ENCODE results near the gene SYN1. TPM values are rescaled to one million over a fixed set of nuclear protein-coding genes. Genes with fewer than 3 reads are reported as not detected.

The SYN1 gene
- total and polyA plus RNA-seq, 12 donors, result 7.0 to 16.3 (median 12.9) TPM

GRCh38 chrX:47597222-47597621 lies 22.4 kb downstream of the SYN1 start:
- Histone ChIP-seq H3K36me3 (no peaks in the 10 kb centered on the region), H3K4me1 (no peaks in the 10 kb centered on the region), H3K9me3 (peaks cover 0 to 44% (median 6%) of the 10 kb centered on the region in 11 donors), H3K27me3 (peaks cover 0 to 4% (median 0%) of the 10 kb centered on the region in 7 donors), H3K27ac (no peak overlapping the region), H3K4me3 (no peak overlapping the region)
- TF ChIP-seq, protein P1, sequence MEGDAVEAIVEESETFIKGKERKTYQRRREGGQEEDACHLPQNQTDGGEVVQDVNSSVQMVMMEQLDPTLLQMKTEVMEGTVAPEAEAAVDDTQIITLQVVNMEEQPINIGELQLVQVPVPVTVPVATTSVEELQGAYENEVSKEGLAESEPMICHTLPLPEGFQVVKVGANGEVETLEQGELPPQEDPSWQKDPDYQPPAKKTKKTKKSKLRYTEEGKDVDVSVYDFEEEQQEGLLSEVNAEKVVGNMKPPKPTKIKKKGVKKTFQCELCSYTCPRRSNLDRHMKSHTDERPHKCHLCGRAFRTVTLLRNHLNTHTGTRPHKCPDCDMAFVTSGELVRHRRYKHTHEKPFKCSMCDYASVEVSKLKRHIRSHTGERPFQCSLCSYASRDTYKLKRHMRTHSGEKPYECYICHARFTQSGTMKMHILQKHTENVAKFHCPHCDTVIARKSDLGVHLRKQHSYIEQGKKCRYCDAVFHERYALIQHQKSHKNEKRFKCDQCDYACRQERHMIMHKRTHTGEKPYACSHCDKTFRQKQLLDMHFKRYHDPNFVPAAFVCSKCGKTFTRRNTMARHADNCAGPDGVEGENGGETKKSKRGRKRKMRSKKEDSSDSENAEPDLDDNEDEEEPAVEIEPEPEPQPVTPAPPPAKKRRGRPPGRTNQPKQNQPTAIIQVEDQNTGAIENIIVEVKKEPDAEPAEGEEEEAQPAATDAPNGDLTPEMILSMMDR (IDR thresholded peaks at IDR 0.05), result no peak
- ATAC-seq, result no peak
- DNase-seq, result no peak
- 90 to 100% methylated on average over 3 of the region's 3 CpGs for WGBS, 2 donors
- intact Hi-C loops (cut with DNase I), result no loop called here

- TF ChIP-seq, protein P1 (IDR thresholded peaks at IDR 0.05), result no peak
- Histone ChIP-seq H3K4me3 (no peak overlapping the region), H3K9me3 (peaks cover 0 to 40% (median 6%) of the 10 kb centered on the region in 11 donors), H3K27ac (peak overlapping the region in 3 of 10 donors; percentile 19 to 46 (median 21)), H3K36me3 (no peaks in the 10 kb centered on the region), H3K4me1 (no peaks in the 10 kb centered on the region), H3K27me3 (peaks cover 0 to 4% (median 0%) of the 10 kb centered on the region in 7 donors)
- 70 to 71% methylated on average over 2 of the region's 2 CpGs for WGBS, 2 donors
- intact Hi-C loops (cut with DNase I), result no loop called here
- ATAC-seq (no peak), DNase-seq (no peak)
These were observed 23.4 kb downstream of the SYN1 start for GRCh38 chrX:47596256-47596655.

- TF ChIP-seq, protein P1 (IDR thresholded peaks at IDR 0.05), result no peak
- no peaks in the 10 kb centered on the region for H3K36me3 ChIP-seq
- no peak overlapping the region for H3K4me3 ChIP-seq
- H3K9me3 ChIP-seq, result peaks cover 0 to 39% (median 6%) of the 10 kb centered on the region in 11 donors
- WGBS, 2 donors, result 13 to 33% methylated on average over 1 of the region's 1 CpG
- intact Hi-C loops (cut with DNase I), result no loop called here
- ATAC-seq, result peak in 6 of 8 donors; percentile 35 to 79 (median 56)
- H3K27ac ChIP-seq, result peak overlapping the region in 3 of 10 donors; percentile 19 to 46 (median 21)
- no peak for DNase-seq
- peaks cover 0 to 4% (median 0%) of the 10 kb centered on the region in 7 donors for H3K27me3 ChIP-seq
- no peaks in the 10 kb centered on the region for H3K4me1 ChIP-seq
These were observed 23.9 kb downstream of the SYN1 start for GRCh38 chrX:47595716-47596251.

DNA sequence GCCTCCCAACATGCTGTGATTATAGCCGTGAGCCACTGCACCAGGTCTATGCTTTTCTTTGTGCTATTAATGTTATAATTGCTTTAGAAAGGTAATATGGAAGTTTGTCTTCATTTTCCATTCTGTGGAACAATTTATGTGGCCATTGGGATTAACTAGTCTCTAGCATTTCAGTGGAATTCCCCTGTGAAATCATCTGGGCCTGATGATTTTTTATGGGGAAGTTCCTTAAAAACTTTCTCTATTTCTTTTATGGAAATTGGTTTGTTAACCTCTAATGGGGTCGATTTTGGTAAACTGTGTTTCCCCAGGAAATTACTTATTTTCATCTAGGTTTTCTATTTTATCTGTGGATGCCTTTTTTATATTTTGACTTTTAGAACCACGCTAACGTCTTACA lies 26.1 kb downstream of the SYN1 start:
- DNase-seq (no peak), ATAC-seq (no peak)
- H3K36me3 ChIP-seq, result no peaks in the 10 kb centered on the region
- 75 to 88% methylated on average over 4 of the region's 4 CpGs for WGBS, 2 donors
- intact Hi-C loops (cut with DNase I), result no loop called here
- H3K27me3 ChIP-seq, result peaks cover 0 to 4% (median 0%) of the 10 kb centered on the region in 7 donors
- no peak overlapping the region for H3K27ac ChIP-seq
- H3K4me3 ChIP-seq, result no peak overlapping the region
- no peaks in the 10 kb centered on the region for H3K4me1 ChIP-seq
- TF ChIP-seq, protein P1 (IDR thresholded peaks at IDR 0.05), result no peak
- H3K9me3 ChIP-seq, result peaks cover 0 to 20% (median 6%) of the 10 kb centered on the region in 11 donors
